Gastrocnemius medialis (tissue), 4 donors: ENCODE data around the gene CCDC187.

Source experiments
- CTCF ChIP-seq, 5 experiments: fragments of 450-650 bp in 3 of 5; fragments of 200-600 bp in 2 of 5; sonication (generic) in 2 of 5; IDR thresholded peaks in 4 of 5; conservative IDR thresholded peaks in 1 of 5; 1 replicate in 4 of 5; 2 replicates in 1 of 5; pipeline ENCODE4 v1.5.1; 2016 to 2019; ENCODE audit warnings: antibody characterized with exemption in 5 of 5, mild to moderate bottlenecking in 3 of 5, moderate library complexity in 3 of 5
- POLR2A ChIP-seq, 2 donors: fragments of 450-650 bp; IDR thresholded peaks; one replicate each; pipeline ENCODE4 v1.6.1; 2017; ENCODE audit warnings: antibody characterized with exemption in 2 of 2, mild to moderate bottlenecking in 2 of 2, moderate library complexity in 2 of 2

DNA sequence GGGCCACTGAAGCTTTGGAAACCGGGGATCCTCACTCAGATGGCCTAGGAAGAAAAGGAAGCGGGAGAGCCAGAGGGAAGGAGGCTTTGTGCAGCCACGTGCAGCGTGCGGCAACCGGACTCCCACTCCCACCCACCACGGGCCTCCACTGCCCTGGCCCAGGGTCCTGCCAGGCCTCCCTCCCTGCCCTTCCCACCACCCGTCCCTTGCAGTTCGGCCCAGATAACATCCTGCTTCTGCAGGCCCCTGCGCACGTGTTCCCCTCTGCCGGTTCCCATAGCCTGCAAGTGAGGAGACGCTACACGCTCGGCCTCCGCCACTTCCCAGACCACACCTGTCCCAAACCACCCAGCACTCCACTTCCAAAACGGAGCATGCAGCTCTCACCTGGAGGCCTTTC, 94.7 kb downstream of the CCDC187 start:
- no peak for TF ChIP-seq CTCF (IDR thresholded peaks at IDR 0.05 in 4 of 5, conservative IDR thresholded peaks at IDR 0.05 in 1 of 5)
- no peak for TF ChIP-seq POLR2A (IDR thresholded peaks at IDR 0.05)
